ENCODE data around the gene AMIGO2. TPM values are rescaled to one million over a fixed set of nuclear protein-coding genes. Genes with fewer than 3 reads are reported as not detected.
A peak's percentile ranks its signal among the peaks of the same experiment; 100 is the strongest.

Gene AMIGO2
- total RNA-seq, 1 donor from 2014 or later = 2.3 TPM

- DNase-seq = no peak
- no peak for TF ChIP-seq CTCF (IDR thresholded peaks at IDR 0.05; ENCODE audit: borderline replicate concordance)
- H3K4me1 ChIP-seq = peaks cover 6% of the 10 kb centered on the region
- no peaks in the 10 kb centered on the region for H3K9me3 ChIP-seq (replicated peaks)
- no peak overlapping the region for H3K27ac ChIP-seq (replicated peaks)
- H3K27me3 ChIP-seq (ENCODE audit: low read depth) = peaks cover 8% of the 10 kb centered on the region
- no peaks in the 10 kb centered on the region for H3K36me3 ChIP-seq
- intact Hi-C loops (cut with micrococcal nuclease) = loop anchor here (10.0 kb wide), 2 partner anchors 269 to 359 kb away; no protein-coding TSS in a partner anchor
- no peak overlapping the region for H3K4me3 ChIP-seq
Measured at GRCh38 chr12:47035484-47035883, 44.3 kb downstream of the AMIGO2 start.

- Histone ChIP-seq H3K4me1 (peaks cover 6% of the 10 kb centered on the region), H3K36me3 (no peaks in the 10 kb centered on the region), H3K27ac (replicated peaks) (no peak overlapping the region), H3K27me3 (ENCODE audit: low read depth) (peaks cover 8% of the 10 kb centered on the region), H3K9me3 (replicated peaks) (no peaks in the 10 kb centered on the region), H3K4me3 (no peak overlapping the region)
- TF ChIP-seq CTCF (IDR thresholded peaks at IDR 0.05; ENCODE audit: borderline replicate concordance) = no peak
- intact Hi-C loops (cut with micrococcal nuclease) = loop anchor here (10.0 kb wide), 2 partner anchors 270 to 360 kb away; no protein-coding TSS in a partner anchor
- no peak for DNase-seq
Measured at GRCh38 chr12:47034661-47035060, 45.1 kb downstream of the AMIGO2 start.

GRCh38 chr12:47033789-47034555, 45.8 kb downstream of the AMIGO2 start:
- peaks cover 6% of the 10 kb centered on the region for H3K4me1 ChIP-seq
- no peak for DNase-seq
- no peak overlapping the region for H3K4me3 ChIP-seq
- H3K27ac ChIP-seq (replicated peaks) = no peak overlapping the region
- intact Hi-C loops (cut with micrococcal nuclease) = loop anchor here (10.0 kb wide), 2 partner anchors 271 to 361 kb away; no protein-coding TSS in a partner anchor
- peaks cover 8% of the 10 kb centered on the region for H3K27me3 ChIP-seq (ENCODE audit: low read depth)
- no peak for TF ChIP-seq CTCF (IDR thresholded peaks at IDR 0.05; ENCODE audit: borderline replicate concordance)
- H3K36me3 ChIP-seq = no peaks in the 10 kb centered on the region
- H3K9me3 ChIP-seq (replicated peaks) = no peaks in the 10 kb centered on the region

- Histone ChIP-seq H3K4me3 (no peak overlapping the region), H3K27ac (replicated peaks) (no peak overlapping the region), H3K4me1 (peaks cover 6% of the 10 kb centered on the region), H3K36me3 (no peaks in the 10 kb centered on the region), H3K27me3 (ENCODE audit: low read depth) (peaks cover 8% of the 10 kb centered on the region), H3K9me3 (replicated peaks) (no peaks in the 10 kb centered on the region)
- intact Hi-C loops (cut with micrococcal nuclease) = loop anchor here (10.0 kb wide), 2 partner anchors 272 to 362 kb away; no protein-coding TSS in a partner anchor
- no peak for TF ChIP-seq CTCF (IDR thresholded peaks at IDR 0.05; ENCODE audit: borderline replicate concordance)
- peak; percentile 26 for DNase-seq
Measured at GRCh38 chr12:47033081-47033480, 46.7 kb downstream of the AMIGO2 start.

GRCh38 chr12:47032644-47033043, 47.1 kb downstream of the AMIGO2 start:
- Histone ChIP-seq H3K27ac (replicated peaks) (no peak overlapping the region), H3K36me3 (no peaks in the 10 kb centered on the region), H3K27me3 (ENCODE audit: low read depth) (peaks cover 8% of the 10 kb centered on the region), H3K9me3 (replicated peaks) (no peaks in the 10 kb centered on the region), H3K4me1 (peaks cover 6% of the 10 kb centered on the region), H3K4me3 (no peak overlapping the region)
- DNase-seq = no peak
- peak; percentile 69 for TF ChIP-seq CTCF (IDR thresholded peaks at IDR 0.05; ENCODE audit: borderline replicate concordance)
- intact Hi-C loops (cut with micrococcal nuclease) = loop anchor here (10.0 kb wide), 2 partner anchors 272 to 362 kb away; no protein-coding TSS in a partner anchor
